GM19193 (cell line): Measurements from ENCODE around the gene NNT.

Source experiments
- POLR2A ChIP-seq: IDR thresholded peaks from 4 replicates; pipeline ENCODE4 v1.6.1; 2011; ENCODE audit not compliant: insufficient read depth, insufficient read length; ENCODE audit errors: extremely low read depth

The NNT gene

GRCh38 chr5:43602461-43603343 lies at the start of gene NNT:
Gene NNT, plus strand, starts transcription at chr5:43603180. Its CDS starts 6,016 bp downstream, at chr5:43609196.
- TF ChIP-seq POLR2A = peak; percentile 77

GRCh38 chr5:43553381-43553780 lies 49.6 kb upstream of the NNT start:
- no peak for TF ChIP-seq POLR2A

- no peak for TF ChIP-seq POLR2A
Observed at GRCh38 chr5:43554497-43554896, 48.5 kb upstream of the NNT start.

DNA sequence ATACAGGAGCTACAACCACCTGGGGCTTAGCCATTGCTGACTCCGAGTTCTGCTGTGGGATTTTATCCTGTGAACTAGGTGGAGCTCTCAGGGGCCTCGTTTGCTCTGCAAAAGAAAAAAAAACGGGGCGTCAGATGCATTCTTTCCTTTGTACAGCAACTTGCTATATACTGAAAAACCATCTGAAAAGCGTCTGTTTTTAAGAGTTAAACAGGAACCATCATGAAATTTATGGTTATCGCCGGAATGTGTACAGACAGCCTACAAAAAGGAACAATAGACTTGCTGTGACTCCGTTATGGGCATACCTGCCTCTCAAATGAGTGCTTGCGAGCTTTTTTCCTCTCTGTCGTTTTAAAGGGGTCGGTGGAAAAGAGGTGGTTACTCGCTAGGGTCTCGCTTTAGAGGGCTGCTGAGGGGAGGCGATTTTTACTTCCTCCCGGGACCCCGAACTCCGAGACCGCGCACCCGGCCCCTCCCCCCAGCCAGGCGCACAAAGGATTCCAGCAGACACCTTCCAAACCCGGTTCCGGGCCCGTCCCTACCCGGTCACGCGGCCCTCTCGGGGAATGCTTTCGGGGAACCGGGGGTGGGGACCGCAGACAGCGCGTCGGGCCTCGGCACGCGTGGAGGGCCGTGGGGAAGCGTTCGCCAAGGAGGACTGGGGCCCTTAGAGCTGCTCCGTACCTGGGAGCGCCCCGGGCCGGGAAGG lies 46.9 kb upstream of the NNT start:
- TF ChIP-seq POLR2A = no peak

DNA sequence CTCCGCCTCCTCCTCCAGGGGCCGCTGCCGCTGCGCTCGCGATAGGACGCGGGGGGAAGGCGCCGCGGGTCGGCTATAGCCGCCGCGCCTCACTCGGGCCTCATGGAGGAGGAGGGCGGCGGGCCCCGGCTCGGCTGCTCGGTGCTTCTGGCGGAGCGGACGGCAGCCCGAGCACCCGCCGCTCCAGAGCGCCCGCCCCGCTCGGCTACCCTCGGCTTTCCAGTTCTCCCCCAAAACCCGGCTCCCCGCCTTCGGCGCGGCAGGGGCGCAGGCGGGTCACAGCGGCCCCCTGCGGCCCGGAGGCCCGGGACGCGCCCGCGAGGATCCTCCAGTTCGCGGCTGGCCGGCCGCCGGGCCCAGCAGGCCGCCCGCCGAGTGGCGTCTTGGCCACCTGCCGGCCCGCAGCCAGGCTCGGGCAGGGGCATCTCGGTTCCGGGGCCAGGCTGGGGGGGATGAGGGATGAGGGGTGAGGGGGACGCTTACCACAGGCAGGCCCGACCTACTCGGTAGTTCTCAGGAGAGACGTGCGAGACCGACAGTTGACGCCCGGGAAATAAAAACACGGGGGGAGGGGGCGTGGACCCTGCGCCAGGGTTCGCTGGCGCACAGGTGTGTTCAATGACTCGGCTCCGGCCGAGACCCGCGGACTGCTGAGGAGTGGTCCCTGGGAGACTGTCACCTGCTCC lies 46.0 kb upstream of the NNT start, which contains the start of gene PAIP1:
Gene PAIP1 (minus strand): TSS at position 221 of the 686 bp plus-strand sequence. CDS start 231 bp downstream, outside the sequence.
- peak; percentile 91 for TF ChIP-seq POLR2A

GRCh38 chr5:43560128-43560527 lies 42.9 kb upstream of the NNT start:
- no peak for TF ChIP-seq POLR2A

DNA sequence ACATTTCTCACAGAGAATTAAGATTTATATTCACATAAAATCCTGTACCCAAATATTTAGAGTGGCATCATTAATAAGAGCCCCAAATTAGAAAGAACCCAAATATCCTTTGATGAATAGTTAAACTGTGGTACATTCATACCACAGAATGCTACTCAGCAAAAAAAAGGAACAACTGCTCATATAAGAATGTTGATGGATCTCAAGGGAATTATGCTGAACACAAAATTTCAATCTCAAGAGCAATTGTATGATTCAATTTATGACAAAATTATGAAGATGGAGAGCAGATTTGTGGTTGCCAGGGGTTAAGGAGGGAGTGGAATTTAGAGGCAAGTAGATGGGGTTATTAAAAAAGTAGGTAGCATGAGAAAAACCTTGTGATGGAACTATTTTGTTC lies 41.6 kb upstream of the NNT start:
- no peak for TF ChIP-seq POLR2A

- TF ChIP-seq POLR2A = no peak
Observed at GRCh38 chr5:43563321-43563720, 39.7 kb upstream of the NNT start.

DNA sequence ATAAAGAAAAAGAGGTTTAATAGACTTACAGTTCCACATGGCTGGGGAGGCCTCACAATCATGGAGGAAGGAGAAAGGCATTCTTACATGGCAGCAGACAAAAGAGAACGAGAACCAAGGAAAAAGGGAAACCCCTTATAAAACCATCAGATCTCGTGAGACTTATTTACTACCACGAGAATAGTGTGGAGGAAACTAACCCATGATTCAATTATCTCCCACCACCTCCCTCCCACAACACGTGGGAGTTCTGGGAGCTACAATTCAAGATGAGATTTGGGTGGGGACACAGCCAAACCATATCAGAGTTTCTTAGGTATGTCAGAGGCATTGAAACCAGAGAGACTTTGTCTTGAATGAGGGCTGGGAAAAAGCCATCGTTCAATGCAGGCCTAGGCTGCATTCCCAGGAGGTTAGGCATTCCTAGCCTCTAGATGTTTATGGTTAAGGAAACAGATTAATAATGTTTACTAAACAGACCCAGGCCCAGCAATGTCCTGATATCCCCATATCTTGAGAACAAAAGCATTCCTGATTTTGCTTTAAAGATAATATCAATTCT lies 38.6 kb upstream of the NNT start:
- TF ChIP-seq POLR2A = no peak

DNA sequence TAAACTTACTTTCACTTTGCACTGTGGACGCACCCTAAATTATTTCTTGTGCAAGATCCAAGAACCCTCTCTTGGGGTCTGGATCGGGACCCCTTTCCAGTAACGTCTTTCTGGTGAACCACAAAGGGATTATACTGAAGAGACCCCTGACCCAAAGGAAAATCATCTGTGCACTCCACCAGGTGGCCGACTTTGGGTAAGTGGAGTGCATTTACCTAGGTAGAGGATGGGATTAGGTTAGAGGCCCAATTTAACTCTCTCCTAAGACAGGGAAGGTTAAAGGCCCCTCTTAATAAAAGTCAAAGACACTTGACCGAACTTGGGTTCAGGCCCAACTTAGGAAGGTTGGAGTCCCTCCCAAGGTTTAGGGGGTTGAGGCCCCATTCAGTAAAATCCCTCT lies 37.9 kb upstream of the NNT start:
- no peak for TF ChIP-seq POLR2A

DNA sequence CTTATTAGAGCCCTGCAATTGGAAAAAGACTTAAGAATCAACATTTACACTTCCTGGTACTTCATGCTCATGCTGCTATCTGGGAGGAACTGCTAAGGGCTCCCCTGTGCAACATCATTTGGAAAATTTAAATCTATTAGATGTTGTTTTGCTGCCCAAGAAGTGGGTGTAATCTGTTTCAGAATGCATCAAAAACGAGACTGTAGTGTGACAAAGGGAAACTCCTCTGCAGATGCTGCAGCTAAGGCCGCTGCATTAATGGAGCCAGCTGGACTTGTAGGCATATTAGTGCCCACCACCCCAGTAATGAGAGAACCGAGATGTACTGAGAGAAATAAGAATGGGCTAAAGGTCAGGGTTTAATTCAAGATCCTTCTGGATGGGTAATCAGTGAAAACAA lies 35.0 kb upstream of the NNT start:
- no peak for TF ChIP-seq POLR2A

DNA sequence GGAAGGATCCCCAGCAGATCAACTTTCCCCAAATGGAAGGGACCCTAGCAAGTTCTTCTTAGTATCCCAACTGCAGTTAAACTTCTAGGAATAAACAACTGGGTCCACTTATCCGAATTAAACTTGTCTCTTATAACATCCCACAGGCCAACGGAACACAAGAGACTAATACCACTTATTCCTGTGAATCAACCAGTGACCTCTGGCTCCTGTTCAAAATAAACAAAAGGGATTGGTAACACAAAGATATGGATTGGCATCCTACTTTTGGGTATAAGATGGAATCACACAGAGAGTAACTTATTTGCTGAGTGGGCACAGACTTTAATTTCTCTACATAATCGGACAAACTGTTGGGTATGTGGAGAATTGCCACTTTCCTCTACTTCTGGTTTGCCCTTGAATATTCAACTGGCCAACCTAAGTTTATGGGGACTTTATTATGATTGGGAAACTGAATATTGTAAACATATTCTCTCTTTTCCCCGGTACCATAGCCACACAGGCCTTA lies 33.7 kb upstream of the NNT start:
- TF ChIP-seq POLR2A = no peak

GRCh38 chr5:43570450-43571158 lies 32.4 kb upstream of the NNT start:
- TF ChIP-seq POLR2A = no peak

- TF ChIP-seq POLR2A = no peak
Observed at GRCh38 chr5:43571237-43571636, 31.7 kb upstream of the NNT start.
